Measurements from ENCODE around the gene PHF3.
"Not testable (repeated sequence)": the region's sequence is repeated elsewhere in the genome, so short reads cannot be mapped to it uniquely, and the experiment has no call there.

PHF3 gene

DNA sequence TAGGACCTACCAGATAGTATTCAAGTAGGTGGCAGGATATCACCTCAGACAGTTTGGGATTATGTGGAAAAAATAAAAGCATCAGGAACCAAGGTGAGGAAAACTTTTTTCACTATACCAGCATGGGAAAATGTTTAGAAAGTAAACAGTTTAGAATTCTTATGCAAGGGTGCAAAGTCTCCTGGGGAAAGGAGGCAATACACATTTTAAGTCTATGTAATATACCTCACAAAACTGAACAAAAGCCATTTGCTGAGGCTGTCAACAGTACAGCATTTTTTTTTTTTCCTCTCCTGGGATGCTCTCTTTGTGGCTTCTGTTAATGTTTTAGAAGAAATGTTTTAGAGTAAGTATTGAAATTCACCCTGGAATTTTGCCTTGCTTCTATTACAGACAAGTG lies 73.5 kb downstream of the PHF3 start:
- DNase-seq, result no peak

DNA sequence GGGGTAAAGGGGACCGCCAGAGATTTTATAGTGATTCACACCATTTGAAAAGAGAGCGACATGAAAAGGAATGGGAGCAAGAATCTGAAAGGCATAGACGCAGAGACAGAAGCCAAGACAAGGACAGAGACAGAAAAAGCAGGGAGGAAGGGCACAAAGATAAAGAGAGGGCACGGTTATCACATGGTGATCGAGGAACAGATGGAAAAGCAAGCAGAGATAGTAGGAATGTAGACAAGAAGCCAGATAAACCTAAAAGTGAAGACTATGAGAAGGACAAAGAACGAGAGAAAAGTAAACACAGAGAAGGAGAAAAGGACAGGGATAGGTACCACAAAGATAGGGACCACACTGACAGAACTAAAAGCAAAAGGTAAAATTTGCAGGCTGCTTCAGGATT lies 77.7 kb downstream of the PHF3 start:
- no peak for DNase-seq

DNA sequence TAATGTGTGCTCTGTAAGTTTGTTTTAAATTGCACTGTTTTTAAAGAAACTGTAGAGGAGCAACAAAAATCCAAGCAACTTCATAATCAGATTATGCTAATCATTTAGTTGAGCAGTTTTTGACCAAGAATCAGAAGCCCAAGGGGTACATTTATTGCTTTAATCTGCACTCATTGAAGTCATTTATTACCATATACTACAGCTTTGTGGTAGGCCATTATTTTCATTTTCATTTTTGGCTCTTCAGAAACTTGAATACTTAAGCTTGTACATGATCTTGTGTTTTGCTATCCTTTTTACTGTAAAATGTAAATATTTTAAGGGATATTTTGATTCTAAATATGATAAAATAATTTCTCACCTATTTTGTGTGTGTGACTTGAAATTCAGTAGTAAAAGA lies 78.5 kb downstream of the PHF3 start:
- DNase-seq, result no peak

DNA sequence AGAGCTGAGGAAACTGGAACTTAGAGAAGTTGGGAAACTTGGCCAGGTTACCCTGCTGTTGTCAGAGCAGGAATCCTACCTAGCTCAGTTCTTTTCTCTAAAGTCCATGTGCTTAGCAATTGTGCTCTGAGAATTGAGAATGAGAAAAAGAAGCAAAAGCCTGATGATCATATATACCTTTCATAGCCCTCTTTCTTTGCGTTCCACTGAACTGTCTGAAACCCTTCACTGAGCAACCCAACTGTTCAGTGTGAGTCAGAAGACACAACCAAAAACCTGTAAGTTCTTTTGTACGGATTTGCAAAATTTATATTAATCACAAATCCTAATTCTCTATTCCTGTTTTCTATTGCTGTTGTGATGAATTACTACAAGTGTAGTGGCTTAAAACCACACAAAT lies 80.6 kb downstream of the PHF3 start:
- no peak for DNase-seq

DNA sequence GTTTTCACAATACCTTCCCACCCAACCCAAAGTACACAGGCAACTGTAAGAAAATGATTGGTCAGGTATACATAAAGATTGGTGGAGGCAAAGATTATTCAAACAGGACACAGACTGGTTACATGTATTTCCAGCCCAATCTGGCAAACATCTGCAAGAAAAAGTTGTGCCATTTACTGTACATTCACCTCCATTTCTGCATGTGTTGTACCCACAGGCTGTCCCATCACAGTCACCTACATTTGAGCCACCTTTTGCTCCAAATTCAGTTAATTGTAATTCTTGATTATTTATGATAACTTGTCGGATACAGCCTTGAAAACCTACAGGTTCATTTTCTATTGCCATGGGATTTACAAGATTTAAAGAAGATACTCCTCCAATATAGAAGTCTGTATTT lies 85.6 kb downstream of the PHF3 start:
- no peak for DNase-seq

DNA sequence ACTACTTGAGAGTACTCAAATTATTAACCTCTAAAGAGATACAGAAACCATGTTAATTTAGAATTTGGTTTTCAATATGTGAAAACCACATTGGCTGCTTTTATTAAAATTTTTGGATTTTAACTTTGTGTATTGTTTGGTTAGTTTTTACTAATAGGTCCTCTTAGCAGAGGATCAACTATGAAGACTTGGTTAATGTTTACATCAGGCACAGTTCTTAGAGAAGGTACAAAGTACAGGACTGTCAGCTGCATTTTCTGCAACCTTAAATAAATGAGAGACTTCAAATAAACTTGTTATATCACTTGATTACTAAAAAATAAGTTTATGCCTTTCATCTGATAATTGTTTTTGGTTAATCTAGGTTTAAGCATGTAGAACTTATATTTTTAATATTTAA lies 89.1 kb downstream of the PHF3 start:
- DNase-seq, result no peak

DNA sequence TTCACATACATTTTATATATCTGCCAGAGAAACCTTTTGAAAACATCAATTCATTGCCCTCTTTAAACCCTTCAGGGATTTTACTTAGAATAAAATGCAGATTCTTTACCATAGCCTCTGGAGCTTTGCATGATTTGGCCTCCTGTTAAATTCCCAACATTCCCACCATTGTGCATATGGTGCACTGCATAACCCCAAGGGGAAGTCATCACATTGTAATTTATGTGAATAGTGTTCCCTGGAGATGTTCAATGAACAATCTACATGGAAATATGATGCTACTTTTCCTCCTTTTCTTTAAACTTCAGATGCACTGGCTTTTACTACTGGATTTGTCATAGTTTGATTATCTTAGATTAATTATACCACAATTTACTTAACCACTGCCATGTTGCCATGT lies 94.7 kb downstream of the PHF3 start:
- DNase-seq, result no peak

DNA sequence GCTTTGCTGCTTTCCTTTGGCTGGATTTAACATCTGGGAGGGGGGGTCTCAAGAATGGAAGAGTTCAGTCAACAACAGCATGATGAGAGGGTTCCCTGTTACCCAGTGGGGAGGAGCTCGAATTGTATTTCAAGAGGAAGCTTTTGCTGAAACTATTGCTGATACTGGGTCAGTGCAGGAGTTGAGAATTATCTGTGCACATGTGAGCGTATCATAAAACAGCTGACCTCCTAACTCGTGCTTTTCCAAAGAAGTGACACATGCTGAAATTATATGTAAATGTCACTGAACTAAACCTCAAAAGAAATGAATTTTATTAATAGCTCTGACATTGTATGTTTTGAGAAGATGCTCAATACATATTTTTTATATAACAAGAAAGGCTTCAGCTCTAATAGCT lies 96.3 kb downstream of the PHF3 start:
- DNase-seq, result no peak

DNA sequence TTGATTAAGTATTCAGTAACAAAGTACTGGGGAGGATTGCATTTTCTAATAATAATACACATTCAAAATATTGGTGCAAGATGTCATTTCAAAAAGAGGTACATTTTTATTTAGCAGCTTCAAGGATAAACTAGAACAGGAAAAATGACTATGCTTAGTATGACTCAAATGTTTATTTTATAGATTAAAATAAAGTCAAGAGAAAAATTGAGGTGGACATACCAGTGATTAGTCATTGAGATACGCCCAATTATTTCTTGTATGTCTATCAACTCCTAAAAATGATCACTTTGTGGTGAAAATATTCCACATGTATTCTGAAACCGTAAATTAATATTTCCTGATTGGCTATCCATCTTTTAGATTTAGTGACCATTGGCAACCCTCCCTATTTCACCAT lies 96.7 kb downstream of the PHF3 start:
- DNase-seq, result no peak

DNA sequence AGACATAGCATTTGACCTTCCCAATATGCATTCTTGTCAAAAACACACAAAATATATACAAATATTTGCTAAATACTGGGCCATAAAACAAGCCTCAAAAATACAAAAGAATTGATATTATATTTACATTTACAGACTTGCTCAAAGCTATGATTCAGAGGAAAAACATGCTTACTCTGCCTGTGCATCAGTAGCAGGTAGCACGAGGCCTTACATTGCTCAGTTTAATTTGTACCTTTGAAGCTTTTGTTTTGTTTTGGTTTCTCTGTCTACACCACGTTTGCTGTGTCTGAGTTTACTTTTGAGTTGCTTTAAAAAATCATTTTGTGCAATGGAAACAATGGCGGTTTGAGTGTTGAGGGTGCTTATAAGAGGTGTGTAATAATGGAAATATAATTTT lies 99.3 kb downstream of the PHF3 start:
- no peak for DNase-seq

DNA sequence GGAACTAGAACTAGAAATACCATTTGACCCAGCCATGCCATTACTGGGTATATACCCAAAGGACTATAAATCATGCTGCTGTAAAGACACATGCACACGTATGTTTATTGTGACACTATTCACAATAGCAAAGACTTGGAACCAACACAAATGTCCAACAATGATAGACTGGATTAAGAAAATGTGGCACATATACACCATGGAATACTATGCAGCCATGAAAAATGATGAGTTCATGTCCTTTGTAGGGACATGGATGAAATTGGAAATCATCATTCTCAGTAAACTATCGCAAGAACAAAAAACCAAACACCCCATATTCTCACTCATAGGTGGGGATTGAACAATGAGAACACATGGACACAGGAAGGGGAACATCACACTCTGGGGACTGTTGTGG lies 102.6 kb downstream of the PHF3 start:
- not testable (repeated sequence) for DNase-seq

DNA sequence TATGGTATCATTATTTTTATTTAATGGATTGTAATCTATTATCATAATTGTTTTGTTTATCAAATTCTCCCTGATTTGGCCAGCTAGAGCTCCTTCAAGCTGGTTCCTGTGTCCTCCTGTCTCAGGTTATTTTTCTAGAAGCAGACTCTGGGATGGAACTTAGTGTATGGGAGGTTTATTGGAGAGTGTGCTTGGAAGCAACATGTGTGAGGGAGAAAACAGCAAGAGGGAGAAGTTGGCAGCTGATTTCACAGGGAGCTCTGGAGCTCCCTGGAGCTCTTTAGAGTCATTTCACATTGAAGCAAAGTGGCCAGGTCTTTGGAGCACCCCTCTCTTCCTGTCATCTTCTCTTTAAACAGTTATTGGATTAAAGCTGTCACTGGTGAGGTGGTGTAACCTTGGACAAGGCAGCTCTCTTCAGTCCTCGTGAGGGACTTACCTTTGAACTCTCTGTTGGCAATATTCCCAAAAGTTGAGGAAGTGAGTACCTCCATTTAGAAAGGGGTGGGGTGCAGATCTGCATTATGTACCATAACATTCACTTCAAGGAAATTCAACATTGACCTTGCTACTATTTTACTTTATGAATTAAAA lies 103.6 kb downstream of the PHF3 start:
- DNase-seq, result no peak

DNA sequence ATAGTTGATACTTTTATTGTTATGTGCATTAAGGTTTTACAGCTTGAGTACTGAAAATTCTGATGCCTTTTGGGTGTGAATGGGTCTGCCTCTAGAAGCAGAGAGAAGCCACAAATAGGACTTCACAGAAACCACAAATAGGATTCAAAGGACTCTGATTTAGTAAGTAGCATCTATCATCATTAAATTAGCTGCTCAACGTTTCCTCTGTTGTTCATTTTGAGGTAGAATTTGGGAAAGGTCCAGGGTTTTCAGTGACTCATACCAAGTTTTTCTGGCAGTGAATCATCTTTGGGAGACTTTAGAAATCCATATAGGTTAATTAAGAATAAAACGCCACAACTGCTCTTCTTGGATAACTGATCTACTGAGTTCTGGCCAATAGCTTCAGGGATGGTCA lies 105.1 kb downstream of the PHF3 start:
- no peak for DNase-seq

DNA sequence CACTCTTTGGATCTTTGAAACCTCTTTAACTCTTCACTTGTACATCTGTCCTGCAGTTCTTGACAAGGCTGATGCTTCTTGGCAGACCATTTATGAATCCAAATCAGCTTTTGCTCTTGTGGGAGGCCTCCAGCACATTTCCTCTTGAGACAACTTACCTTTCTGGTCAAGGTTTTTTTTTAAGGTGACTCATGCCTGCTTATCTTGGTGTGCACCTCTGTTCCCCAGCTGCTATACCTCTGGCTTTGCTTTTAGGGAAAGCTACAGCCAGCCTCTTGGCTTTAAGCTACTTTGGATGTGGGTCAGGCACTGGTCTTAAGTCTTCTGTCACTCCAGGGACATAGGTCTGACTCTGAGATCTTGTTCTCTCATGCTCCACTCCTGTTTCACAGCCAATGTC lies 106.5 kb downstream of the PHF3 start:
- no peak for DNase-seq

DNA sequence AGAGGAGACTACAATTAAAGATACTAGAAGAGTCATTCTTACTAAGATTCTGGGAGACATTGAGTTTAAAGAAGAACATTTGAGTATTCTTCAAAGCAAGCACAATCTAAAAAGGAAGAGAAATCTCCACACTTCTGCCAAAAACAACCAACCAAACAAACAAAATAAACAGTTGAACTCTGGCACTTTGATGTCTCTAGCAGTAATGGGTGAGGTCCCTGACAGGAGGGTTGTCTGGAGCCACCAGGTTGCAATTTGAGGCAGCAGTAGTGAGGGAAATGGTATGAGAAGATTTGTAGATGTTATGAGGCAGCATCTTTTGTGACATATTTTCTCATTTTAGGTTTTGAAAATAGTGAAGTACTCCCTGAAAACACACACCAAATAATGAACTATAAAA lies 108.1 kb downstream of the PHF3 start:
- DNase-seq, result no peak

DNA sequence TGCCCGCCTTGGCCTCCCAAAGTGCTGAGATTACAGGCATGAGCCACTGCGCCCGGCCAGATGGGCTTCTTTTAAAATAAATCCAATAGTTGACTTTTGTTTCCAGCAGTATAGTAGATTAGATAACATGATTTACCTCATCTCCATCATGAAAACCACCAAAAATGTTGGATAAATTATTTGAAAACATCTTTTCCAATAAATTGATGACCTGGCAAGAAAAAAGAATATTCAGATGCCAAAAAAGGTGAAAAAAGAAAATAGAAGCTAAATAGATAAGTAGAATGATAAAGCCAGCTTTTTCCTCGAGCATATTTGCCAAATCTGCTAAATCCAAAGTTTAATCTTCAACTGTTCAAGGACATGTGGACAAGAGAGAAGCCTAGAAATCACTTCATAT lies 109.2 kb downstream of the PHF3 start:
- no peak for DNase-seq

DNA sequence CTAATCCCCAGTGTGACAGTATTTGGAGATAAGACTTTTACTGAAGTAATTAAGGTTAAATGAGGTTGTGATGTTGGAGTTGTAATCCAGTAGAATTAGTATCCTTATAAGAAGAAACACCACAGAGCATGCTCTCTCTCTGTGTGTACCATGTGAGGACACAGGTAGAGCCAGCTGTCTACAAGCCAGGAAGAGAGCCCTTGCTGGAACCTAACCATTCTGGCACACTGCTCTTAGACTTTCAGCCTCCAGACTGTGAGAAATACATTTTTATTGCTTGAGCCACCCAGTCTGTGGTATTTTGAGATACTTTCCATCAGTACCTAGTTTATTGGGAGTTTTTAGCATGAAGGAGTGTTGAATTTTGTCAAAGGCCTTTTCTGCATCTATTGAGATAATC lies 110.2 kb downstream of the PHF3 start:
- DNase-seq, result no peak

DNA sequence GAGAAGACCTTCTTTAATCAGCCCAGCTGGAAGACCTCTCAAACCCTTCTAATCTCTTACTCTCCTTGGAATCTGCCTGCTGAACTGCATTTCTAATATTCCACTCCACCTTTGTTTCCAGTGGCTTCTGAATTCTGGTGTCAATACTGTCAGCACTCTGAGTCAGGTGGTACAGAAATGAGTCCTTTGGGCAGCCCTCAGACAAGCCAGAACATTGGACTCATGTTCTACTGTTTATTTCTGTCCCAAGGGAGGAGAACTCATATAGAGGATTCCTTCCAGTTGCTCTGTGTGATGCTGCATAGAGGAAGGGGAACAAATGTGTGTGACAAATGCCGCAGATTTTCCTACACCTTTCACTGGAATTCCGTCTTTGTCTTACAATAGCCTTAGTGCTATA lies 114.8 kb downstream of the PHF3 start:
- DNase-seq, result no peak

DNA sequence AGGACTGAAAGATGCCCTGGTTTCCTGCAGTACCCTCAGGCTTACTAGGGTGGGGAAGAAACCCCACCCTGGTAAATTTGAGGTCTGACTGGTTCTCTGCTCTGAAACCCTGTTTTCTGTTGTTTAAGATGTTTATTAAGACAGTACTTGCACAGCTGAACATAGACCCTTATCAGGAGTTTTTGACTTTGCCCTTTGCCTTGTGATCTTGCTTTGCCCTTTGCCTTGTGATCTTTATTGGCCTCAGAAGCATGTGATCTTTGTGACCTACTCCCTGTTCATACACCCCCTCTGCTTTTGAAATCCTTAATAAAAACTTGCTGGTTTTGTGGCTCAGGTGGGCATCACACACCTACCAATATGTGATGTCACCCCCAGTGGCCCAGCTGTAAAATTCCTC lies 121.7 kb downstream of the PHF3 start:
- not testable (repeated sequence) for DNase-seq

DNA sequence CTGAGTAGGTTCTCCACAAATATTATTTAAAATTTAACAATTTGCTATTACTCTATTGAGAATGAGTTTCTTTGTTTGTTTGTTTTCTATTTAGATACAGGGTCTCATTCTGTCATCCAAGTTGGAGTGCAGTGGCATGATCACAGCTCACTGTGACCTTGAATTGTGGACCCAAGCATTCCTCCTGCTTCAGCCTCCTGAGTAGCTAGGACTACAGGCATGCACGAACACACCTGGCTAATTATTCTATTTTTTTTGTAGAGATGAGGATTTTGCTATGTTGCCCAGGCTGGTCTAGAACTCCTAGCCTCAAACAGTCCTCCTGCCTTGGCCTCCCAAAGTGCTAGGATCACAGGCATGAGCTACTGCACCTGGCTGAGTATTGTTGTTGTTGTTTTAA lies 122.2 kb downstream of the PHF3 start:
- DNase-seq, result no peak

DNA sequence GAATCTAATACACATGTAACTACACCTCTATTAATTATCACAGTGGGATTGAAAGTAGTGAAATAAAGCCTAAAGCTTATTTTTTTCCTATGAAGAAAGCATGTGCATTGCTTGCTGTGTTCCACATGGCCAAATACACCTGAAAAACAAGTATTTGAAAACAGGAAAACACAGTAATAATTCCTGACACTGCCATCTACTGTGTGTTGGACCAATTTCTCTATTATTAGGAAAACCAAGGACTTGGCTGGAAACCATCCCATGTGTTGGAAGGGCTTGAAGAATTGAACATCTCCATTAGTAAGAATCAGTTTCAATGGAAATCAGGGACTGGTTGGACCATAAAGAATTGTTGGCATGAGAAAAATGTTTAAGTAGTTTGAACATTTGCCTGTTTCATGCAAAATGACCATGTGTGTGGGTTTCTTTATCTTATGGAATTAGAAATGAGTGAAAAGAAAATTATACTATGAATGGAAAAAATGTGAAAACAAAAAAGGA lies 124.1 kb downstream of the PHF3 start:
- no peak for DNase-seq

DNA sequence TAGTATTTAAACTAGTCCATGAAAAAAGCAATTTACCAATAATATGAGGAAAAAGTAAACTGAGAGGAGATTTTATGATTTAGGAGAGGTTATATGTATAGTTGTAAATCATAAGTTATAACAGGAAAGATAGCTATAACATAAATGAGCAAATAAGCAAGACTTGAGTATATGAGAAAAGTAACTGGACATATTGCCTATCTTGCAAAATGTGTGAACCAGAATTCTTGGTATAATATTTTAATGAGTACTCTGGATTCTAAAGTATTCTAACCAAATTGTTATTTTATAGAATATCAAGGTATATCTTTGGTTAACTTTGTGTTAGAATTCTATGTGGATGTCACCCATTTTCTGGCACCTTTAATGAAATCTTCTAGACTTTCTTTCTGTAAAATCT lies 124.6 kb downstream of the PHF3 start:
- no peak for DNase-seq

DNA sequence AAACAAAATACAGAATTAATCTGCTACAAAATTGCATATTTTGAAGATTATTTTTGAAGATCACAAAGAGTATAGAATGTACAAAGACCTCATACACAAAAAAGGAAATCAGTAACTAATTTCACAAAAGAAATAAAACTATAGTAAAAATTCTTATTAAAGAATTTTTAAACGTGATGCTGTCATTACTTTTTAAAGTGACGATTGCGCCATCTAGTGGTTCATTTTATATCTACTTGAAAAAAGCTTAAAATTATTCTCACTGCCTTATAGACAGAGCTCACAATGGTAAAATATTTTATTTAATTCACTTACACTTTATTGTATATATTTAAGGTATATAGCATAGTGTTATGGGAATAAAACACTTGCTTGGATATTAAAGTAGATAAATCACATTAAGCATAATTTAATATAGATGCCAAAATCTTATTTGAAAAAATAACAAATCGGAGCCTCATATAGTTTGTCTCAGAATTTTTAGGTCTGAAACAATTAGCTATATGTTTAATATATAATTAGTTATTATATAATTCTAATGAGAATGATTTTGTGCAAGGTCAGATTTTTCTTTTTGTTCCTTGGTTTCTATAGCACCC lies 128.8 kb downstream of the PHF3 start:
- no peak for DNase-seq
